ENCODE measurements around the gene CNGA3. TPM values are rescaled to one million over a fixed set of nuclear protein-coding genes. Genes with fewer than 3 reads are reported as not detected.

Gene CNGA3
- total RNA-seq, 1 donor from 2014 or later = not detected

GRCh38 chr2:98390571-98391476 lies 44.6 kb downstream of the CNGA3 start:
- TF ChIP-seq, protein P1, sequence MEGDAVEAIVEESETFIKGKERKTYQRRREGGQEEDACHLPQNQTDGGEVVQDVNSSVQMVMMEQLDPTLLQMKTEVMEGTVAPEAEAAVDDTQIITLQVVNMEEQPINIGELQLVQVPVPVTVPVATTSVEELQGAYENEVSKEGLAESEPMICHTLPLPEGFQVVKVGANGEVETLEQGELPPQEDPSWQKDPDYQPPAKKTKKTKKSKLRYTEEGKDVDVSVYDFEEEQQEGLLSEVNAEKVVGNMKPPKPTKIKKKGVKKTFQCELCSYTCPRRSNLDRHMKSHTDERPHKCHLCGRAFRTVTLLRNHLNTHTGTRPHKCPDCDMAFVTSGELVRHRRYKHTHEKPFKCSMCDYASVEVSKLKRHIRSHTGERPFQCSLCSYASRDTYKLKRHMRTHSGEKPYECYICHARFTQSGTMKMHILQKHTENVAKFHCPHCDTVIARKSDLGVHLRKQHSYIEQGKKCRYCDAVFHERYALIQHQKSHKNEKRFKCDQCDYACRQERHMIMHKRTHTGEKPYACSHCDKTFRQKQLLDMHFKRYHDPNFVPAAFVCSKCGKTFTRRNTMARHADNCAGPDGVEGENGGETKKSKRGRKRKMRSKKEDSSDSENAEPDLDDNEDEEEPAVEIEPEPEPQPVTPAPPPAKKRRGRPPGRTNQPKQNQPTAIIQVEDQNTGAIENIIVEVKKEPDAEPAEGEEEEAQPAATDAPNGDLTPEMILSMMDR (IDR thresholded peaks at IDR 0.05) = no peak
- H3K27me3 Mint-ChIP-seq (ENCODE audit: low read depth) = peaks cover 22% of the 10 kb centered on the region
- H3K4me1 Mint-ChIP-seq (ENCODE audit: low read depth) = no peaks in the 10 kb centered on the region
- H3K27ac Mint-ChIP-seq (ENCODE audit: unreplicated experiment) = no peak overlapping the region
- H3K4me3 Mint-ChIP-seq (ENCODE audit: unreplicated experiment) = no peak overlapping the region
- no peaks in the 10 kb centered on the region for H3K36me3 Mint-ChIP-seq (ENCODE audit: low read depth)
- no peak for DNase-seq (ENCODE audit: low spot score)
- no peaks in the 10 kb centered on the region for H3K9me3 Mint-ChIP-seq (ENCODE audit: low read depth)

DNA sequence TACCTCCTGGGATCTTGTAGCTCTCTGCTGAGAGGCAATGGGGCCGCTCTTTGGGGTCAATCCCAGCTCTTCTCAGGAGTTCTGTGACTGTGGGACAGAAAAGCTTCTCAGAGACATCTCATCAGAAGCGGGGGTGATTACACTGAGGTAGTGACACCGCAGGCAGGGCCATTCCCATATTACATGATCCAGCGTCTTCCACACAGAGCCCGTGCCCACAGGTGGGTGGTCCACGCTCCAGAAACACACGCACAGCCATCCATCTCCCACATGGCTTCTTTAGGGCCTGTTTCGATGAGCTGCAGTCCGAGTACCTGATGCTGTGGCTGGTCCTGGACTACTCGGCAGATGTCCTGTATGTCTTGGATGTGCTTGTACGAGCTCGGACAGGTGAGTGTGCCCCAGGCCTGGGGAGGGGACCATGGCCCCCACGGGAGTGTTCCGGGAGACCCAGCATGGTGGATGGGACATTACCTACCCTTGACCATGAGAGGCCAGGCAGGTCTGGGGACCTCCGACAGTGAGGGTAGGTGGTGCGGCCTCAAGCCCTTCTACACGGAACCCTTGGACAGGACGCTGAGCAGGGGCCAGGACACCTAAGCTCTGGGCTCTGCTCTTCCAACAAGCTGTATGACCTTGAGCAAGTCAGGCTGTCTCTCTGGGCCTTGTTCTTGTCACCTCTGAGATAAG lies 45.5 kb downstream of the CNGA3 start:
- TF ChIP-seq, protein P1 (IDR thresholded peaks at IDR 0.05) = no peak
- H3K4me1 Mint-ChIP-seq (ENCODE audit: low read depth) = no peaks in the 10 kb centered on the region
- H3K9me3 Mint-ChIP-seq (ENCODE audit: low read depth) = no peaks in the 10 kb centered on the region
- no peak for DNase-seq (ENCODE audit: low spot score)
- H3K4me3 Mint-ChIP-seq (ENCODE audit: unreplicated experiment) = no peak overlapping the region
- H3K27me3 Mint-ChIP-seq (ENCODE audit: low read depth) = peaks cover 30% of the 10 kb centered on the region
- no peaks in the 10 kb centered on the region for H3K36me3 Mint-ChIP-seq (ENCODE audit: low read depth)
- H3K27ac Mint-ChIP-seq (ENCODE audit: unreplicated experiment) = no peak overlapping the region

DNA sequence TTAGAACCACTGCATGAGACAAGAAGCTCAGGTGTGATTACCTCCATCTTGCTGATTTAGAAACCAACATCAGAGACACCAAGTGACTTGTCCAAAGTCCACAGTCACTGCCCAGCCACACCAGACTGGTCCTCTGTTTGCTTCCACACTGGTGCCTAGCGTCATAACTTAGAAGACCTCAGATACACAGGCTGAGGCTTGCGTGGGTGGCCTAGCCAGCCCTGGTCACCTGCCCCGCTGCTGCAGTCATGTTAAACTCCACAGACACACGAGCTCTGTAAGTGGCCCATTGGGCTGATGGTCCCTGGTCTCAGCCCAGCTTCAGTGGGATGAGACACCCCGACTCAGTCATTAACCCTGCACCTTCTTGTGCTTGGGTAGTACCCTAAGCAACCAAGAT lies 47.1 kb downstream of the CNGA3 start:
- Mint-ChIP-seq H3K4me1 (ENCODE audit: low read depth) (no peaks in the 10 kb centered on the region), H3K27ac (ENCODE audit: unreplicated experiment) (no peak overlapping the region), H3K27me3 (ENCODE audit: low read depth) (peaks cover 28% of the 10 kb centered on the region), H3K4me3 (ENCODE audit: unreplicated experiment) (no peak overlapping the region), H3K9me3 (ENCODE audit: low read depth) (no peaks in the 10 kb centered on the region), H3K36me3 (ENCODE audit: low read depth) (no peaks in the 10 kb centered on the region)
- TF ChIP-seq, protein P1 (IDR thresholded peaks at IDR 0.05) = no peak
- DNase-seq (ENCODE audit: low spot score) = no peak

GRCh38 chr2:98394595-98395153 lies 48.4 kb downstream of the CNGA3 start:
- Mint-ChIP-seq H3K27me3 (ENCODE audit: low read depth) (peaks cover 36% of the 10 kb centered on the region), H3K27ac (ENCODE audit: unreplicated experiment) (no peak overlapping the region), H3K36me3 (ENCODE audit: low read depth) (no peaks in the 10 kb centered on the region), H3K4me3 (ENCODE audit: unreplicated experiment) (no peak overlapping the region), H3K4me1 (ENCODE audit: low read depth) (no peaks in the 10 kb centered on the region), H3K9me3 (ENCODE audit: low read depth) (no peaks in the 10 kb centered on the region)
- no peak for DNase-seq (ENCODE audit: low spot score)
- TF ChIP-seq, protein P1 (IDR thresholded peaks at IDR 0.05) = no peak

GRCh38 chr2:98395977-98396376 lies 49.7 kb downstream of the CNGA3 start:
- no peaks in the 10 kb centered on the region for H3K9me3 Mint-ChIP-seq (ENCODE audit: low read depth)
- no peaks in the 10 kb centered on the region for H3K4me1 Mint-ChIP-seq (ENCODE audit: low read depth)
- DNase-seq (ENCODE audit: low spot score) = no peak
- peaks cover 41% of the 10 kb centered on the region for H3K27me3 Mint-ChIP-seq (ENCODE audit: low read depth)
- no peaks in the 10 kb centered on the region for H3K36me3 Mint-ChIP-seq (ENCODE audit: low read depth)
- TF ChIP-seq, protein P1 (IDR thresholded peaks at IDR 0.05) = no peak
- H3K27ac Mint-ChIP-seq (ENCODE audit: unreplicated experiment) = no peak overlapping the region
- no peak overlapping the region for H3K4me3 Mint-ChIP-seq (ENCODE audit: unreplicated experiment)
